GM21447 (cell line): Measurements from ENCODE around the gene C5orf24.
"Not testable (repeated sequence)": the region's sequence is repeated elsewhere in the genome, so short reads cannot be mapped to it uniquely, and the experiment has no call there.

Experiments
- ATAC-seq: cut with Tn5 transposase; IDR thresholded peaks from one replicate; pipeline ENCODE4 v1.9.1; 2021; ENCODE audit not compliant: unreplicated experiment

The C5orf24 gene

DNA sequence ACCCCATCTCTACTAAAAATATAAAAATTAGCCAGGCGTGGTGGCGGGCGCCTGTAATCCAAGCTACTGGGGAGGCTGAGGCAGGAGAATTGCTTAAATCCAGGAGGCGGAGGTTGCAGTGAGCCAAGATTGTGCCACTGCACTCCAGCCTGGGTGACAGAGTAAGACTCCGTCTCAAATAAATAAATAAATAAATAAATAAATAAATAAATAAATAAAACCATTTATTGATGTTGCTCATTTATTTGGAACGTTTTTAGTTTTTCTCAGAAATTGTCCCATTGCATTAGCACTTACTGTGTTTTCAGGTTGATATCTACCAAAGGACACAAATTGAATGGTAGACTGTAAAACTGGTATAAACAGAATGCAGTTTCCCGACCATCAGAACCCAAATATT lies 10.7 kb downstream of the C5orf24 start:
- not testable (repeated sequence) for ATAC-seq

DNA sequence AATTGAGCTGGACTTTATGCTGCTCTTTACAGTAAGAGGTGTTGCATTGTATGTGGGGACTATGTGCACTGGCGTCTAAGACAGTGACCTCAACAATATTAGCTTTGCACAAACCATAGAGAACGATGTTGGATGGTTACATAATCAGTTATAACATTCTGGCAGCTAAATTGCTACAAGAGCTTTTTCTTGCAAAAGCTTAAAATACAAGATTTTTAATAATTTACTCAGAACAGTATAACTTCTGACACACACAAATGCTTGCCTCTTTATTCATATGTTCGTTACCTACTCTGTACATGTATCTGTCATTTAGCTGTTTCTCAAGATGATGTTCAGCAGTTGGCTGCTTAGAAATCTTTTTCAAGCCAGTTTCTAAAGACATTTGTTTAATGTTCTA lies 11.6 kb downstream of the C5orf24 start:
- no peak for ATAC-seq

- ATAC-seq = no peak
Measured at GRCh38 chr5:134864707-134865106, 18.9 kb downstream of the C5orf24 start.

GRCh38 chr5:134873494-134873893 lies 27.7 kb downstream of the C5orf24 start:
- no peak for ATAC-seq

DNA sequence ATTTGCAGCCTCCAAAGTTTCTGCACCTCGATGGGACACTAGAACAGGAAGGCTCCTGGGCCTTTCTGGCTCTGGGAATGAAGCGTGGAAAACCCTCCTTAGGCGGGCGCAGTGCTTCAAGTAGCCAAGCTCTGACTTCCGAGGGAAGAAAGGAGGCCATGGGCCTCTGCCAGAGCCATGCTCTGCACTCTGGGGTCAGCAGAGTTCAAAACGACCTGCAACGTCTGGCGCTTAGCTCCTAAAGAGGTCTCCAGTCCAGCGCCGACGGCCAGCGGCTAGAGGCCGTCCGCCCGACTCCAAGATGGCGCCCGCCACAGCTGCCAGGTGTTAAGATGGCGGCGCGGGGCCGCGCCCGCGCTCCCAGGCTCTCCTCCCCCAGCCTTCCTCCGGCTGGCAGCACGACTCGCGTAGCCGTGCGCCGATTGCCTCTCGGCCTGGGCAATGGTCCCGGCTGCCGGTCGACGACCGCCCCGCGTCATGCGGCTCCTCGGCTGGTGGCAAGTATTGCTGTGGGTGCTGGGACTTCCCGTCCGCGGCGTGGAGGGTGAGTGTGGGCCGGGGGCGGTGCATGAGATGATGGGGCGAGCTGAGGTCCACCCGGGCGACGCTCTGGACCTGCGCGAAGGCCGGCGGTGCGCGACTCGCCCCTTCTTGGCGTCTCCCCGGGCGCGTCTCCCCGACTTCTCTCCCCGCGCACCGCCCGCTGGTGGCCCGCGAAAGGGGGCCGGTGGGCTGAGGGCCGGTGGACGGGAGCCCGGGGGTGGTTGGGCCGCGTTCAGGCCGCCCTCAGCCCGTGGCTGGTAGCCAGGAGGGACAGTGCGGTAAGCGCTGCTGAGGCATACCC lies 28.4 kb downstream of the C5orf24 start, which contains the start of gene TXNDC15:
Gene TXNDC15, plus strand, starts transcription at position 385 of the 844 bp plus-strand sequence. Its CDS starts 57 bp downstream, at position 442.
- ATAC-seq = peak; percentile 80

DNA sequence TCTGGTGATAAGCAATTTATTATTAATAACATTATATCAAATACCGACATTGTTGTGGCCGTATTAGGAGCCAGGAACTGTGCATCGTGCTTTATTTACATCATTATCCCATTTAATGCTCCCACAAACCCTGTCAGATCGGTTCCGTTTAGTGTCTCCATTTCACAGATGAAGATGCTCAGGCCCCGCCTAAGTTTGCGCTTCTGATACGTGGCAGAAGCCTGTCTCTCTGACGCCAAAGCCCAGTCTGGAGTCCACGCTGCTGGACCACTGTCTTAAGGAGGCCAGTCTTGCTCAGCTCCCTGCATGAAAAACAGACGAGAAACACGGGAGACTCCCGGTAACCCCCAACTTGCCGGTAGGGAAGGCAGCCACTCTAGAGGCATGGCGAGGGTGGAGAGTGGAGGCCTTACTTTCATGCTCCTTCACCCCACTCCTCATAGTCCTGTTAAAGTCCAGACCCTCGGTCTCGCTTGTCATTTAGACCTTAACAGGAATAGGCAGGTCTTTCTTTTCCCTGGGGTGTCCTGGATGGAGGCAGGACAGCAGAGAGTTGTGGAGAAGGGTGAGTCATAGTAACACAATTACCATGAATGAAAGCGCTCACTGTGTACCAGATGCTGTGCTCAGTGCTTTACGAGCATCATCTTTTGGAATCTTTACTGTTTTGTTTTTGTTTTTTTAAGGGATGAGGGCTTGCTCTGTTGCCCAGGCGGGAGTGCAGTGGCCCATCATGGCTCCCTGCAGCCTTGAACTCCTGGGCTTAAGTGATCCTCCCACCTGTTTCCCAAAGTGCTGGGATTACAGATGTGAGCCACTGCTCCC lies 29.3 kb downstream of the C5orf24 start:
- peak; percentile 40 for ATAC-seq

DNA sequence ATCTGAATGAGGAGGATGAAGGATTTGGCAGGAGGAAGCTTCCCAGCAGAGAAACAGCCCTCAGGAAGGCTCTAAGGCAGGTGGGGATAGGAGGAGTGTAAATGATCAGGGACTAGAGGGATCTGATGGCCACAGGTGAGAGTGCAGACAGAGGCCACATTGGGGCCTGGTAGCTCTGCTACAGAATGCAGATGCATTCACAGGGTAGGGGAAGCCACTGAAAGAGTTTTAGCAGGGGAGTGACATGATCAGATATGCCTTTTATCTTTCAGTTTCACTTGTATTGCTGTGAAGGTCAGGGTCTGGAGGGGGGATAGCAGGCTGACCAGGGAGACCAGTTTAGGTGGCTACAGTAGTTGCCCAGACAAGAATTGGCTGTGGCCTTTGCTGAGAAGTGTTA lies 31.4 kb downstream of the C5orf24 start:
- ATAC-seq = no peak

GRCh38 chr5:134878403-134878802 lies 32.6 kb downstream of the C5orf24 start:
- ATAC-seq = no peak

- ATAC-seq = no peak
Measured at GRCh38 chr5:134879456-134879855, 33.7 kb downstream of the C5orf24 start.

GRCh38 chr5:134880937-134881336 lies 35.2 kb downstream of the C5orf24 start:
- not testable (repeated sequence) for ATAC-seq

DNA sequence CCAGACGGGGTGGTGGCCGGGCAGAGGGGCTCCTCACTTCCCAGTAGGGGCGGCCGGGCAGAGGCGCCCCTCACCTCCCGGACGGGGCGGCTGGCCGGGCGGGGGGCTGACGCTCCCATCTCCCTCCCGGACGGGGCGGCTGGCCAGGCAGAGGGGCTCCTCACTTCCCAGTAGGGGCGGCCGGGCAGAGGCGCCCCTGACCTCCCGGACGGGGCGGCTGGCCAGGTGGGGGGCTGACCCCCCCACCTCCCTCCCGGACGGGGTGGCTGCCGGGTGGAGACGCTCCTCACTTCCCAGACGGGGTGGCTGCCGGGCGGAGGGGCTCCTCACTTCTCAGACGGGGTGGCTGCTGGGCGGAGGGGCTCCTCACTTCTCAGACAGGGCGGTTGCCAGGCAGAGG lies 35.9 kb downstream of the C5orf24 start:
- not testable (repeated sequence) for ATAC-seq

- no peak for ATAC-seq
Measured at GRCh38 chr5:134887593-134888159, 41.9 kb downstream of the C5orf24 start.

DNA sequence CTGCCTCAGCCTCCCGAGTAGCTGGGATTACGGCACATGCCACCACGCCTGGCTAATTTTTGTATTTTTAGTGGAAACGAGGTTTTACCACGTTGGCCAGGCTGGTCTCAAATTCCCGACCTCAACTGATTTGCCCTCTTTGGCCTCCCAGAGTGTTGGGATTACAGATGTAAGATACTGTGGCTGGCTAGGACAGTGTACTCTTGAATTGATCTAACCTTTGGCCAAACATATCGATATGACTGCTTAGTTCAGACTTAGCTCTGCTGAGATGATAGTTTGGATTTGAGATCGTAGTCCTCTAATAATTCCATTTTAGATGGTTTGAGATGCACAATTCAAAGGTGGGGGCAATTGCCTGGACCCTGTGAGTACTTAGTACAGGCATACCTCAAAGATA lies 43.6 kb downstream of the C5orf24 start:
- no peak for ATAC-seq

GRCh38 chr5:134891473-134891872 lies 45.7 kb downstream of the C5orf24 start:
- no peak for ATAC-seq

GRCh38 chr5:134892282-134892681 lies 46.5 kb downstream of the C5orf24 start:
- no peak for ATAC-seq

DNA sequence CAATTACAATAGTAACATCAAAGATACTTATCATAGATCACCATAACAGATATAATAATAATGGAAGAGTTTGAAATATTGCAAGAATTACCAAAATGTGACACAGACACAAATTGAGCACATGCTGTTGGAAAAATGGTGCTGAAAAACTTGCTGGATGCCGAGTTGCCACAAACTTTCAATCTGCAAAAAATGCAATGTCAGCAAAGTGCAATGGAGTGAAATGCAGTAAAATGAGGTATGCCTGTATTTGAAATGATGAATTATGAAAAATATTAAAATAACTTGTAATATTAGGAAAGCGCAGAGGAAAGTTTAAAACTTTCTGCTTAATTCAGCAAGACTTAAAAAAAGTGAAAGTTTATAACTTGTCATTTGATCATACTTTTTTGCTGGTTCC lies 47.2 kb downstream of the C5orf24 start:
- ATAC-seq = no peak

DNA sequence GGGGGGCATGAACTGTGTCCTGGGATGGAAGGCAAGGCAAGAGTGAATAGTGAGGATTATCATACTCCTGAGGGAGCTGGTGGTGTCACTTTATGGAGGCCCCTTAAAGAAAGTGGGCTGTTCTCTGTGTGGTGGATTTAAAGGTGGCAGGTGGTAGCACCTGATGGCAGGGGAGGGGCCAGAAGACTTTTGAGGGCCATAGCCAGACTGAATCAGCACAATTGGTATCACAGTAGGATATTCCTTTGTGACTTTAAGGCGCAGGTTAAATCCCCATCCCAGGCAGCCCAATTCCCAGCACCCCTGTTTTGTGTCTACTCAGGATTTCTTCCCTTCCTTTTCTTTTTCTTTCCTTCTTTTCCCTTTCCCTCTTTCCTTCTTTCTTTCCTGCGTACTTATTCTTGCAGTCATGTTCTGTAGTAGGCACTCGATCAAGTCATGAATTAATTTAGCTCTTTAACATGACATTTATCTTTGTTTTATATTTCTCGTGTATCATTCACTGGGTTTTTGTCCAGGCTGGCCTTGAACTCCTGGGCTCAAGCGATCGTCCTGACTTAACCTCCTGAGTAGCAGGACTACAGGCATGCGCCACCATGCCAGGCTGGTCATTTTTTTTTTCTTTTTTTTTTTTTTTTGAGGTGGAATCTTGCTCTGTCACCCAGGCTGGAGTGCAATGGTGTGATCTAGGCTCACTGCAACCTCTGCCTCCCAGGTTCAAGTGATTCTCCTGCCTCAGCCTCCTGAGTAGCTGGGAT lies 48.2 kb downstream of the C5orf24 start:
- ATAC-seq = no peak

GRCh38 chr5:134902071-134902801 lies 56.5 kb downstream of the C5orf24 start:
- ATAC-seq = peak; percentile 38

- peak; percentile 74 for ATAC-seq
Measured at GRCh38 chr5:134904610-134905245, 59.0 kb downstream of the C5orf24 start, which contains the start of gene PCBD2. Gene PCBD2 (plus strand): TSS chr5:134905131. CDS start chr5:134905140, 9 bp downstream.
